ENCODE data around the gene B3GAT2. TPM values are rescaled to one million over a fixed set of nuclear protein-coding genes. Genes with fewer than 3 reads are reported as not detected.

The B3GAT2 gene
- total RNA-seq, 2 donors from 2014 or later: 0.09 to 0.91 TPM

DNA sequence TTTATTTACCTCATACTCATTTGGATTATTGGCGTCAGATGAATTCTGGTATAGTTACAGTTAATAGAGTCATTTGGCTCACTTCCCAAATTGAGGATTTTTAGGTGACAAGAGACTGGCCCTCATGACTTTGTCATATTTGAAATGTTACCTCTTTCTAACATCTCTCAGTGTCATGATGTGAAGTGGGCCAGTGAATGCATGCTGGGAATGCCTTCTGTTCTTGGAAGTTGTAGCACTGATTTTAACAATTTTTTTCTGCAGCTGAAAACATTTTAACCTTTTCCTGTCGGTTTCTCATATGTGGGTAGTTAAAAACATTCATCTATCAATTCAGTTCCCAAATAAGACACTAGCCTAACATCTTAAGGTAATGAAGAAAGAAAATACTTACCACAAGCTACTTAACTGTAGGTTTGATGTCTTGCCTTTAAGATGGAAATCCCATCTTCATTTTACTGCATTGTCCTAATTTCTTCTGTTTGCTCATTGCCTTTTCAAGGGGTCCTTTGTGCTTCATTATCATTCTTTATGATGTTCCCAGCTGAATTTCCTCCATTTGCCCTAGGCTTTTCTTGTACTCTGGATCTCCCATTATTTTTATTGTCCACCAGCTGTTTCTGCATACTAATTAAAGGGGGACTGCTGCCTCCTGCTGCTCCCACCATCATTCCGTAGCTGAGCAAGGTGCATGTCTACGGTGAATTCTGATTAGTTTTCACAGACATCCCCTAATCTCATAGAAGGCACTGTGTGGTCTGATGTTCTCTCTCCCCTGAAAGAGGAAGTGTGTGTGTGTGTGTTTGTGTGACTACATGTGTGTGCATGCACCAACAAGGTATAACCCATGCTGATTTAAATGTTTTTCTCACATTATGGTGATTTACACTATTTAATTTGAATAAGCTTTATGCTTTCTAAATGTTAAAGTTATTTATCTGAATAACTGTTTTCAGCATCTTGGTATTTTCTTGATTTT, 109.5 kb downstream of the B3GAT2 start:
- 92% methylated on average over 4 of the region's 4 CpGs for WGBS
- DNase-seq (ENCODE audit: low spot score): no peak
- H3K9me3 ChIP-seq: no peaks in the 10 kb centered on the region
- H3K27me3 ChIP-seq (replicated peaks; ENCODE audit: insufficient read depth): no peaks in the 10 kb centered on the region
- no peaks in the 10 kb centered on the region for H3K4me1 ChIP-seq (replicated peaks)
- H3K27ac ChIP-seq: no peak overlapping the region
- H3K36me3 ChIP-seq: no peaks in the 10 kb centered on the region
- intact Hi-C loops (cut with DNase I): no loop called here
- H3K4me3 ChIP-seq: no peak overlapping the region
- TF ChIP-seq POLR2A (IDR thresholded peaks at IDR 0.05) (no peak), POLR2AphosphoS5 (IDR thresholded peaks at IDR 0.05) (no peak)
- TF ChIP-seq, protein P1, sequence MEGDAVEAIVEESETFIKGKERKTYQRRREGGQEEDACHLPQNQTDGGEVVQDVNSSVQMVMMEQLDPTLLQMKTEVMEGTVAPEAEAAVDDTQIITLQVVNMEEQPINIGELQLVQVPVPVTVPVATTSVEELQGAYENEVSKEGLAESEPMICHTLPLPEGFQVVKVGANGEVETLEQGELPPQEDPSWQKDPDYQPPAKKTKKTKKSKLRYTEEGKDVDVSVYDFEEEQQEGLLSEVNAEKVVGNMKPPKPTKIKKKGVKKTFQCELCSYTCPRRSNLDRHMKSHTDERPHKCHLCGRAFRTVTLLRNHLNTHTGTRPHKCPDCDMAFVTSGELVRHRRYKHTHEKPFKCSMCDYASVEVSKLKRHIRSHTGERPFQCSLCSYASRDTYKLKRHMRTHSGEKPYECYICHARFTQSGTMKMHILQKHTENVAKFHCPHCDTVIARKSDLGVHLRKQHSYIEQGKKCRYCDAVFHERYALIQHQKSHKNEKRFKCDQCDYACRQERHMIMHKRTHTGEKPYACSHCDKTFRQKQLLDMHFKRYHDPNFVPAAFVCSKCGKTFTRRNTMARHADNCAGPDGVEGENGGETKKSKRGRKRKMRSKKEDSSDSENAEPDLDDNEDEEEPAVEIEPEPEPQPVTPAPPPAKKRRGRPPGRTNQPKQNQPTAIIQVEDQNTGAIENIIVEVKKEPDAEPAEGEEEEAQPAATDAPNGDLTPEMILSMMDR (IDR thresholded peaks at IDR 0.05): no peak

DNA sequence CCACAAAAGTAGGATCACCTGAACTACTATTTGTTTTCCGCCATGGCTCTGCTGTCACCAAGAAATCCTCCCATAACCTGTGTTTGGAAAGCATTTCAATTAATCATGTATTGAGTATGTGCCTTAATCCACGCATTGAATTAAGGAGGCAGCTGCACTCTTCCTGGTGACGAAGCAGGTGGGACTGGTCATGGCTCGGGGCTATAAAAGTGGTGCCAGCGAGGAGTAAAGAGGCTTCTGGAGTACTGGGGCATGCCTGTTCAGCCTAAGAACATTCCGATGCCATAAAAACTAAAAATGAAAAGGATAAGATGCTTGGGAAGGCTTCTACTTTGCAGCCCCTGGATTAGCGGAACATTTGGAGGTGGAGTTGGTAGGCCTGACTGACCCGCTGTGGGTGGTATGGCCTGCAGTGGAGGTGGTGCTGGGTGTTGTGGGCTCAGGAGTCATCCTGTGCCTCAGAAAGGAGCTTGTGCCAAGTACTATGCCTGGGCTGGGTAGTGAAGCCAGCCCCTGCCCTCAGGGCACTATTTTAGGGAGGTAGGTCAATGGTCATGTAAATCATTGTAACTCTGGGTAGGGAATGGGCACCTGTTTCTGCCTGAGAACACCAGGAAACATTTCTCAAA, 110.5 kb downstream of the B3GAT2 start:
- intact Hi-C loops (cut with DNase I): no loop called here
- Histone ChIP-seq H3K4me3 (no peak overlapping the region), H3K36me3 (no peaks in the 10 kb centered on the region), H3K27me3 (replicated peaks; ENCODE audit: insufficient read depth) (no peaks in the 10 kb centered on the region), H3K27ac (no peak overlapping the region), H3K4me1 (replicated peaks) (no peaks in the 10 kb centered on the region), H3K9me3 (no peaks in the 10 kb centered on the region)
- no peak for DNase-seq (ENCODE audit: low spot score)
- TF ChIP-seq, protein P1 (IDR thresholded peaks at IDR 0.05): no peak
- no peak for TF ChIP-seq POLR2A (IDR thresholded peaks at IDR 0.05)
- 81% methylated on average over 8 of the region's 8 CpGs for WGBS

DNA sequence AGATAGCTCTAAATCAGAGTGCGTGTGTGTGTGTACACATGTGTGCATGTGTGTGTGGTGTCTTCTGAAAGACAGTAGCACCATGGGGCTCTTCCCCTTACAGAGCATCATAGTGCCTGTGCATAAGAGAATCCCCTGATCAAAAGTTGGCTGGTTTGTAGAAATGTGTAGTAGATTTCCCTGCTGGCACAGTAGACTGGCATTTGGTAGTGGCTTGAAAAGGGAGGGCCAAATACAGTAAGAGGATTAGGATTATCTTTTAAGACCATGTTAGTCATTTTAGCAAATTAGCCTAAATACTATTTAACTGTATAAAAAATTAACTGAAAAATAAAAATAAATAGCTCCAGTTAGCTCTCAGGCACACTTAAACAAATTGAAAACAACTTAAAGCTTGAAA, 112.6 kb downstream of the B3GAT2 start:
- Histone ChIP-seq H3K36me3 (no peaks in the 10 kb centered on the region), H3K9me3 (no peaks in the 10 kb centered on the region), H3K4me1 (replicated peaks) (no peaks in the 10 kb centered on the region), H3K4me3 (no peak overlapping the region), H3K27me3 (replicated peaks; ENCODE audit: insufficient read depth) (no peaks in the 10 kb centered on the region), H3K27ac (no peak overlapping the region)
- intact Hi-C loops (cut with DNase I): no loop called here
- TF ChIP-seq, protein P1 (IDR thresholded peaks at IDR 0.05): no peak
- TF ChIP-seq POLR2AphosphoS5 (IDR thresholded peaks at IDR 0.05) (no peak), POLR2A (IDR thresholded peaks at IDR 0.05) (no peak)
- whole genome bisulfite sequencing: 89% methylated on average over 1 of the region's 1 CpG
- no peak for DNase-seq (ENCODE audit: low spot score)

DNA sequence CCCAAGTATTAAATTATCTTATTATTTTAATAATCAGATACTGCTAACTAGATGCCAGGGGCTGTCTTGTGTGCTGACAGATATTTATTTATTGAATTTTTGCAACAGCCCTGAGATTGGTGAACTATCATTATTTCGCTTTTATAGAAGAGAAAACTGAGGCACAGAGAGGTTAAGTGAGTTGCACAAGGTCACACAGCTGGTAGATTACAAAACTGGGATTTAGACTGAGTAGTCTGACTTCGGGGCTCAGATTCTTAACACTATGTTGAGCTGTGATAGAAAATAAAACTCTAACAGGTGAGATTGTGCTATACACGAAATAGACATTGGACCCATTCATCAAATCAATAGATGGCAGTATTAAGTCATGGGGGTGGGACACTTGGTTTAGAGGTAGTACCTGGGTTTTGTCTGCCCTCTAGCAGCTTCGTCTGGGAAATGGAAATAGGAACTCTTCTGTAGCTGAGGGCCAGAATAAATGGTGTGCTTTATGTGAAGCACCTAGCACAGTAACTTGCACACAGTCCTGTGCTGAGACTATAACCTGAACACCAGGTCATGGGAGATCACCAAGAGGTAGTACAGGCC, 113.4 kb downstream of the B3GAT2 start:
- no peak for TF ChIP-seq POLR2AphosphoS5 (IDR thresholded peaks at IDR 0.05)
- TF ChIP-seq, protein P1 (IDR thresholded peaks at IDR 0.05): no peak
- no peak for TF ChIP-seq POLR2A (IDR thresholded peaks at IDR 0.05)
- no peak for DNase-seq (ENCODE audit: low spot score)
- Histone ChIP-seq H3K9me3 (no peaks in the 10 kb centered on the region), H3K4me3 (no peak overlapping the region), H3K4me1 (replicated peaks) (no peaks in the 10 kb centered on the region), H3K27me3 (replicated peaks; ENCODE audit: insufficient read depth) (no peaks in the 10 kb centered on the region), H3K27ac (no peak overlapping the region), H3K36me3 (no peaks in the 10 kb centered on the region)
- 92% methylated on average over 4 of the region's 4 CpGs for WGBS
- intact Hi-C loops (cut with DNase I): no loop called here

Data from prostate gland (tissue), 2 donors.